ENCODE measurements around the gene ASS1. TPM values are rescaled to one million over a fixed set of nuclear protein-coding genes. Genes with fewer than 3 reads are reported as not detected.

Gene ASS1
- total RNA-seq, 1 experiment from 2014 or later, result 40.3 TPM

DNA sequence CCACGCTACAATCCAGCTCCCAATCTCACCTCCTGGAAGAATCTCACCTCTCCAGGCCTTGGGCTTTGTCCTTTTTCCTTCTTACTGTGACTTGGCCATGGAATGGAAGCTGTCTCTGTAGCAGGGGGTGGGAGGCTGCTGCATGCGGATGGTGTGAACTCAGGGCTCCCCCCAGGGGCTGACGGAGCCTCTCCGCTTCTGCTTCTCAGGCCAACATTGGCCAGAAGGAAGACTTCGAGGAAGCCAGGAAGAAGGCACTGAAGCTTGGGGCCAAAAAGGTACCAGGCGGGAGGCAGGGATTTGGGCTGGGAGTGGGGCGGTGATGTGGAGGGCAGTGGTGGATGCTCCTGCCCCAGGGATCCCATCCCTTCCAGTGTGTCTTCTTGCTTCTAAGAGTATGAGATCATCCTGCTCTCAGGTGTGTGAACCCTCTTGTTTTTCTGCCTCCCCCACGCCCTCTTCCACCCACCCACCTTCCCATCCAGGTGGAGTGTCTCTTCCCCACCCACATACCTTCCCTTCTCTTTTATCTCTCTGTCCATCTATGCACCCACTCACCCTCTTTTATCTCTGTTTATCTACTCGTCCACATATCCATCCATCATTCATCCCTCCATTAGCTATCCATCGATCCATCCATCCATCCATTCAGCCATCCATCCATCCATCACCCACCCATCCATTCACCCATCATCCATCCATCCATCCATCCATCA lies 9.5 kb downstream of the ASS1 start:
- intact Hi-C loops (cut with micrococcal nuclease; ENCODE audit: unreplicated experiment), result no loop called here
- peaks cover 9% of the 10 kb centered on the region for H3K4me1 Mint-ChIP-seq (ENCODE audit: low read depth, unreplicated experiment)
- no peak for DNase-seq
- H3K27me3 Mint-ChIP-seq (ENCODE audit: unreplicated experiment), result peaks cover 7% of the 10 kb centered on the region
- no TSS peak for BruUV-seq (replicated peaks)
- H3K9me3 Mint-ChIP-seq (ENCODE audit: low read depth, unreplicated experiment), result no peaks in the 10 kb centered on the region
- H3K4me3 Mint-ChIP-seq (ENCODE audit: low read depth, unreplicated experiment), result no peak overlapping the region
- TF ChIP-seq, protein P1, sequence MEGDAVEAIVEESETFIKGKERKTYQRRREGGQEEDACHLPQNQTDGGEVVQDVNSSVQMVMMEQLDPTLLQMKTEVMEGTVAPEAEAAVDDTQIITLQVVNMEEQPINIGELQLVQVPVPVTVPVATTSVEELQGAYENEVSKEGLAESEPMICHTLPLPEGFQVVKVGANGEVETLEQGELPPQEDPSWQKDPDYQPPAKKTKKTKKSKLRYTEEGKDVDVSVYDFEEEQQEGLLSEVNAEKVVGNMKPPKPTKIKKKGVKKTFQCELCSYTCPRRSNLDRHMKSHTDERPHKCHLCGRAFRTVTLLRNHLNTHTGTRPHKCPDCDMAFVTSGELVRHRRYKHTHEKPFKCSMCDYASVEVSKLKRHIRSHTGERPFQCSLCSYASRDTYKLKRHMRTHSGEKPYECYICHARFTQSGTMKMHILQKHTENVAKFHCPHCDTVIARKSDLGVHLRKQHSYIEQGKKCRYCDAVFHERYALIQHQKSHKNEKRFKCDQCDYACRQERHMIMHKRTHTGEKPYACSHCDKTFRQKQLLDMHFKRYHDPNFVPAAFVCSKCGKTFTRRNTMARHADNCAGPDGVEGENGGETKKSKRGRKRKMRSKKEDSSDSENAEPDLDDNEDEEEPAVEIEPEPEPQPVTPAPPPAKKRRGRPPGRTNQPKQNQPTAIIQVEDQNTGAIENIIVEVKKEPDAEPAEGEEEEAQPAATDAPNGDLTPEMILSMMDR (IDR thresholded peaks at IDR 0.05; ENCODE audit: unreplicated experiment), result no peak
- H3K36me3 Mint-ChIP-seq (ENCODE audit: insufficient read depth, unreplicated experiment), result no peaks in the 10 kb centered on the region
- CTCF ChIA-PET, result no interaction called here
- no peak overlapping the region for H3K27ac Mint-ChIP-seq (ENCODE audit: unreplicated experiment)

DNA sequence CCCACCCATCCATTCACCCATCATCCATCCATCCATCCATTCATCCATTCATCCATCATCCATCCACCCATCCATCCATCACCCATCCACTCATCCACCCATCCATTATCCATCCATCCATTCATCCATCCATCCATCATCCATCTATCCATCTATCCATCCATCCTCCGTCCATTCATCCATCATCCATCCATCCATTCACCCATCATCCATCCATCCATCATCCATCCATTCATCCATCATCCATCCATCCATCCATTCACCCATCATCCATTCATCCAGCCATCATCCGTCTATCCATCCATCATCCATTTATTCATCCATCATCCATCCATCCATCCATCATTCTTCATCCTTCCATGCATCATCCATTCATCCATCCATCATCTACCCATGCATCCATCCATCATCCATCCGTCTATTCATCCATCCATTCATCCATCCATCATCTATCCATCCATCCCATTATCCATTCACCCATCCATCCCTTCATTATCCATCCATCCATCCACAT lies 10.1 kb downstream of the ASS1 start:
- peaks cover 9% of the 10 kb centered on the region for H3K4me1 Mint-ChIP-seq (ENCODE audit: low read depth, unreplicated experiment)
- H3K9me3 Mint-ChIP-seq (ENCODE audit: low read depth, unreplicated experiment), result no peaks in the 10 kb centered on the region
- DNase-seq, result no peak
- TF ChIP-seq, protein P1 (IDR thresholded peaks at IDR 0.05; ENCODE audit: unreplicated experiment), result no peak
- no peak overlapping the region for H3K4me3 Mint-ChIP-seq (ENCODE audit: low read depth, unreplicated experiment)
- CTCF ChIA-PET, result no interaction called here
- BruUV-seq (replicated peaks), result no TSS peak
- intact Hi-C loops (cut with micrococcal nuclease; ENCODE audit: unreplicated experiment), result no loop called here
- H3K27ac Mint-ChIP-seq (ENCODE audit: unreplicated experiment), result no peak overlapping the region
- H3K27me3 Mint-ChIP-seq (ENCODE audit: unreplicated experiment), result peaks cover 13% of the 10 kb centered on the region
- no peaks in the 10 kb centered on the region for H3K36me3 Mint-ChIP-seq (ENCODE audit: insufficient read depth, unreplicated experiment)

DNA sequence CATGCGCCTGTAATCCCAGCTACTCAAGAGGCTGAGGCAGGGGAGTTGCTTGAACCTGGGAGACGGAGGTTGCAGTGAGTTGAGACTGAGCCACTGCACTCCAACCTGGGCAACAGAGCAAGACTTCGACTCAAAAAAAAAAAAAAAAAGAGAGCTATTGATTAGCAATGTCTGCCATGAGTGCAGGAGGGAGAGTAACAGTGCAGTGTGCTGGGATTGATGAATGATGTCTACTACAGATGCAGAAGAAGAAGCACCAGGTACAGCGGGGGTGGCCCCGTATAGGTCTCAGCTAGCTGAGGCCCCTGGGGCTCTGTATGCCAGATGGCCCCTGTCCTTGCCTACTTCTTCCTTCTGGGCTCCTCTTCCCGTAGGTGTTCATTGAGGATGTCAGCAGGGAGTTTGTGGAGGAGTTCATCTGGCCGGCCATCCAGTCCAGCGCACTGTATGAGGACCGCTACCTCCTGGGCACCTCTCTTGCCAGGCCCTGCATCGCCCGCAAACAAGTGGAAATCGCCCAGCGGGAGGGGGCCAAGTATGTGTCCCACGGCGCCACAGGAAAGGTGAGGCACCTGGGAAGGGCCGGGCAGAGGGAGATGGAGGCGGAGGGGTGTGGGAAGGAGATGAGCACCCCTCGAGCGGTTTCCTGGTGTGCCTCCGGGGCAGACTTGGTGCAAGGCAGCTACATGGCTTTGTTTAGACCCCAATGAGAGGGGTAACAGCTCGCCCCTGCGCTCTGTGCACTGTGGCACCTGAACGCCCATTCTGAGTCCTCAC lies 13.5 kb downstream of the ASS1 start:
- Mint-ChIP-seq H3K9me3 (ENCODE audit: low read depth, unreplicated experiment) (no peaks in the 10 kb centered on the region), H3K27me3 (ENCODE audit: unreplicated experiment) (peaks cover 13% of the 10 kb centered on the region), H3K4me1 (ENCODE audit: low read depth, unreplicated experiment) (no peaks in the 10 kb centered on the region), H3K36me3 (ENCODE audit: insufficient read depth, unreplicated experiment) (no peaks in the 10 kb centered on the region), H3K27ac (ENCODE audit: unreplicated experiment) (no peak overlapping the region), H3K4me3 (ENCODE audit: low read depth, unreplicated experiment) (no peak overlapping the region)
- CTCF ChIA-PET, result interaction anchor here (0.6 kb wide), 1 partner anchor 350 kb away, joined by 3 read pairs; no protein-coding TSS in a partner anchor
- TF ChIP-seq, protein P1 (IDR thresholded peaks at IDR 0.05; ENCODE audit: unreplicated experiment), result no peak
- BruUV-seq (replicated peaks), result no TSS peak
- DNase-seq, result no peak
- intact Hi-C loops (cut with micrococcal nuclease; ENCODE audit: unreplicated experiment), result no loop called here

DNA sequence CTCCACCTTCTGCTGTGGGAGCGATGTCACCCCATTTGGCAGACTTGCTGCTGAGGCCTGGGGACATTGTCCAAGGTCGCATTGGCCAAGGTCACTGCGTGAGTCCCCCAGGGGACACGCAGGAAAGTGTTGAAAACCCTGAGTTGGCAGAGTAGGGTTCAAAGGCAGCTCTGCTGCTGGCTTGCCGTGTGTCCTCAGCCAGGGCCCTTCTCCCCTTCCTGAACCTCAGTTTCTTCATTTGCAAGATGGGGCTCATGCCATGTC lies 14.0 kb downstream of the ASS1 start:
- Mint-ChIP-seq H3K9me3 (ENCODE audit: low read depth, unreplicated experiment) (no peaks in the 10 kb centered on the region), H3K4me3 (ENCODE audit: low read depth, unreplicated experiment) (no peak overlapping the region), H3K27ac (ENCODE audit: unreplicated experiment) (no peak overlapping the region), H3K36me3 (ENCODE audit: insufficient read depth, unreplicated experiment) (no peaks in the 10 kb centered on the region), H3K27me3 (ENCODE audit: unreplicated experiment) (peaks cover 13% of the 10 kb centered on the region), H3K4me1 (ENCODE audit: low read depth, unreplicated experiment) (no peaks in the 10 kb centered on the region)
- no TSS peak for BruUV-seq (replicated peaks)
- DNase-seq, result no peak
- intact Hi-C loops (cut with micrococcal nuclease; ENCODE audit: unreplicated experiment), result no loop called here
- TF ChIP-seq, protein P1 (IDR thresholded peaks at IDR 0.05; ENCODE audit: unreplicated experiment), result no peak
- CTCF ChIA-PET, result no interaction called here

Measured in Calu3 (cell line).